Kidney tubule cell (primary cell): ENCODE results near the gene AJAP1.
"Not testable (repeated sequence)": the region's sequence is repeated elsewhere in the genome, so short reads cannot be mapped to it uniquely, and the experiment has no call there.

Experiments
- DNase-seq: peaks from one replicate; pipeline ENCODE4 v3.0.0-alpha.2; 2018; ENCODE audit warnings: low spot score

The AJAP1 gene

GRCh38 chr1:4653796-4654725 is at the start of gene AJAP1:
Gene AJAP1, plus strand, starts transcription at chr1:4654609. Its CDS starts 817 bp downstream, at chr1:4655426.
- DNase-seq = peak; percentile 39

- peak; percentile 69 for DNase-seq
Measured at GRCh38 chr1:4605158-4605557, 49.3 kb upstream of the AJAP1 start.

- no peak for DNase-seq
Measured at GRCh38 chr1:4611563-4612341, 42.7 kb upstream of the AJAP1 start.

- no peak for DNase-seq
Measured at GRCh38 chr1:4612991-4613390, 41.4 kb upstream of the AJAP1 start.

- no peak for DNase-seq
Measured at GRCh38 chr1:4613606-4614370, 40.6 kb upstream of the AJAP1 start.

- no peak for DNase-seq
Measured at GRCh38 chr1:4614371-4615137, 39.9 kb upstream of the AJAP1 start.

- DNase-seq = no peak
Measured at GRCh38 chr1:4615138-4615470, 39.3 kb upstream of the AJAP1 start.

- DNase-seq = no peak
Measured at GRCh38 chr1:4615501-4615900, 38.9 kb upstream of the AJAP1 start.

GRCh38 chr1:4616831-4617465 is 37.5 kb upstream of the AJAP1 start:
- DNase-seq = no peak

- DNase-seq = no peak
Measured at GRCh38 chr1:4617506-4617905, 36.9 kb upstream of the AJAP1 start.

GRCh38 chr1:4618827-4619226 is 35.6 kb upstream of the AJAP1 start:
- DNase-seq = not testable (repeated sequence)

GRCh38 chr1:4621646-4622045 is 32.8 kb upstream of the AJAP1 start:
- no peak for DNase-seq

GRCh38 chr1:4622821-4623220 is 31.6 kb upstream of the AJAP1 start:
- DNase-seq = no peak

- DNase-seq = no peak
Measured at GRCh38 chr1:4624141-4624715, 30.2 kb upstream of the AJAP1 start.

- no peak for DNase-seq
Measured at GRCh38 chr1:4624801-4625200, 29.6 kb upstream of the AJAP1 start.

GRCh38 chr1:4626061-4626460 is 28.3 kb upstream of the AJAP1 start:
- DNase-seq = no peak

- no peak for DNase-seq
Measured at GRCh38 chr1:4626560-4627319, 27.7 kb upstream of the AJAP1 start.

- DNase-seq = peak; percentile 20
Measured at GRCh38 chr1:4627353-4627752, 27.1 kb upstream of the AJAP1 start.

- DNase-seq = no peak
Measured at GRCh38 chr1:4628992-4629391, 25.4 kb upstream of the AJAP1 start.

- no peak for DNase-seq
Measured at GRCh38 chr1:4630561-4630960, 23.8 kb upstream of the AJAP1 start.
